ENCODE data around the gene SEPTIN5.

Gene SEPTIN5

DNA sequence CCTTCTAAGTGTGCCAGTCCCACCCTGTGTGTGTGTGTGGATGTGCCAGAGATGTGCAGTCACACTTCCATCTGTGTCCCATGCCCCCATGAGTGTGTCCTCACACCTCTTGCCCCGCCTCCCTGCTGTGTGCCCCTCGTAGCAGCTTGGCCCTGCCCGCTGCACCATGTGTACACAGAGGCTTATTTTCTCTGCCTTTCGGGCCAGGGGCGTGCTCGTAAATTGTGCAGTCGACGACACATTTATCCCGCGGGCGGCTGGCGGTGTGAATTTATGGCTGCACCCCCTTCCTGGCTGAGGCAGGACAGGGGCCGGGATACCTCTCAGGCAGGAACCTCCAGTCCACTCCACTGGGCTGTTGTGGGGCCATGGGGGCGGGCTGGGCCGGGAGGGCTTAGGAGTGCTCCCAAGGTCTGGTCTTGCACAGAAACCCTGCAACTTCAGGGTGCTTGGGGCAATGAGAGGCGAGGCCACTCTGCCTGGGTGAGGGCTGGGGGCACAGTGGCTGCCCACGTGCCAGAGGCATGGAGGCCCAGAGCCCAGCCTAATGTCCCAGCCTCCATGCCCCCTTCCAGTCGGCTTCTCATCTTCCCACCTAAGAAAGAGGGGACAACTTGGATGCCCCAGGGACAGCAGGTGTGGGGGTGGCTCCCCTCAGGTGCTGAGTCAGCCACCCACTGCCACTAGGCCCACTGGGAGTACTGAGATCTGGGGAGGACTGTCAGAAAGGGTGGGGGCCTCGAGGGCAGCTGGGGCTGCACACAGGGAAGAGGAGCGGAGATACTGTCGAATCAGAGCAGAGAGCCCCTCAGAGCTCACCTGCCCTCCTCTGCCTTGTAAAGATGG lies 21.6 kb downstream of the SEPTIN5 start:
- no peak for DNase-seq

DNA sequence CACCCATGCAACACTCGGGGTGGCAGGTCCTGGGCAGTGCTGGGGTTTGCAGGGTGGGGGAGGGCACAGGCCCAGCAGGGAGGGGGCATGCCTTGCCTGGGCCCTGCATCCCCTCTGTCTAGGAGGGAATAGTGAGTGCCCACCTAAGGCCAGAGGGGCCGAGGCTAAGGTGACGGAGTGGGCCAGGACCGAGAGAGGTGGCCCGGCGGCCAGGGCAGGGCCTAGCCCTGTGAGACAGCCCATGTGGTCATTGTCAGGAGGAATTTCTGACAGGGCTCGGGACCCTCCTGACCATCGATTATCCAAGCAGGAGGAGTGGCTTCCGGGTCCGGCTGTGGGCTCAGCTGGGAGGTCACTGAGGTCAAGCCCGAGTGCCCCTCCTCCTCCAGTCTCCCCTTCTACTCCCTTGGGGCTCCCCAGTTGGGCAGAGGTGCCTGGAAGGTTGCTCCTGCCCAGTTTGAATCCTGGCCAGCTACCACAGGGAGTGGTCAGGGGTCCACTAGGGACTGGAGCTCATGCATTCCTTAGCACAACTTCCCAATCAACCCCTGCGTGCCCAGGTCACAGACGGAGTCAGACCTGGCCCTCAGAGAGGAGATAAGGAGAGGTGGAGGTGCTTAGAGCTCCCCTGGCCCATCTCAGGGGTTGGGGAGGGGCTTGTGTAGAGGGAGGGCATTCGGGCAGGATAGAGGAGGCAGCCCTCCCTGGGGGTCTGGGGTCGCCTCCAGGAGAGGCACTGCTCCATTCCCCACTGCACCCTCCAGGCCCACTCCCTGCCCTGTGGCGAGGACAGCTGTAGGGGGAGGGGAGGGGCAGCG lies 23.8 kb downstream of the SEPTIN5 start:
- no peak for DNase-seq

DNA sequence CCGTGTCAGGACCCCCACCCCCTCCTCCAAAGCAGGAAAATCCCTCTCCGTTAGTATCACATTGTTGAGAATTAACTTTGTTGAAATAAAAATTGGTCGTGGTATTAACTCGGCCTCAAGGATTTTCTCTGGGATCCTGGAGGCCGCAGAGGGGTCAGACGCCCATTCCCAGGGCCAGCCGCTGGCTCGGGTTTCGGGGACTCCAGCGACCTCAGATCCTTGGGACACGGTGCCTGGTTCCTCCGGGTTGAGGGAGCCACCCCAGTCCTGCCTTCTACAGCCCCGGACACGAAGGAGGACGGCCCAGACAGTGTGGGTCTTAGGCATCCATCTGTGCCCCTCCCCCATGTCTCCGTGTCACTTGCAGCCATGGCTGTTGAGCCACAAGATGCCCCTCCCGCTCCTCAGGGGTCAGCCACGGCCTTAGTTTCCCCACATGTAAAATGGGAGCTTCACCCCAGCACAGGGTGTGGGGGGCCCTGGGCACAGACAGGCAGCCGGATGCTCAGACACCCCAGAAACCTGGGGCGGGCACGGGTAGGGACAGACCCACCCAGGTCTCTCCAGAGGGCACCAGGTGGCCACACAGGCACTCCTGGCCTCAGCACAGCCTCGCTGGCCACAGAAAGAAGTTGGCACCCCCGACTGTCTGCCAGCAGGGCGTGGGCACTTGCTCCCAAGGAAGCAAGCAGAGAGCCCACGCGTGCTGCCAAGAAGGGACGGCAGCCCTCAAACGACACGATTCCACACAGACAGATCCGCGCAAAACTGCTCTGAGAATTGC lies 24.6 kb downstream of the SEPTIN5 start:
- DNase-seq = no peak

DNA sequence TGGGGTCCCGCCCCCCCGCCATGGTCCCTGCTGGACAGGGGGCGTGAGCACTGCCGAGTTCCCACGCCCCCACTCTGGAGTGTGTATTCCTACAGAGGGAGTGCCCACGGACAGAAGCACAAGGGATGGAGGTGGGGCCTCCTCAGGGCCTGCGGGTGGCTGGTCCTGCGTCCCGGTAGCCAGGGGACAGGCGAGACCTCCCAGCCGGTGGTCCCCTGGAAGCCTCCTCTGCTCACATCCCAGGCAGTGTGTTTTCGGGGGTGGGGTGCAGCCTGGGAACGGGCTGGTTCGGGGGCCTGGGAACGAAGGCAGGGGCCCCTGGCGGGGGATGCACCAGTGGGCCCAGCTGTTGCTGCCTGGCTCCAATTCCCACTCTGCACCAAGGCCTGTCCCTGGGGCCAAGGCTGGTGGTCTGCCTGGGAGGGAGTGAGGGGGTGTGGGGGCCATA lies 25.2 kb downstream of the SEPTIN5 start:
- DNase-seq = no peak

DNA sequence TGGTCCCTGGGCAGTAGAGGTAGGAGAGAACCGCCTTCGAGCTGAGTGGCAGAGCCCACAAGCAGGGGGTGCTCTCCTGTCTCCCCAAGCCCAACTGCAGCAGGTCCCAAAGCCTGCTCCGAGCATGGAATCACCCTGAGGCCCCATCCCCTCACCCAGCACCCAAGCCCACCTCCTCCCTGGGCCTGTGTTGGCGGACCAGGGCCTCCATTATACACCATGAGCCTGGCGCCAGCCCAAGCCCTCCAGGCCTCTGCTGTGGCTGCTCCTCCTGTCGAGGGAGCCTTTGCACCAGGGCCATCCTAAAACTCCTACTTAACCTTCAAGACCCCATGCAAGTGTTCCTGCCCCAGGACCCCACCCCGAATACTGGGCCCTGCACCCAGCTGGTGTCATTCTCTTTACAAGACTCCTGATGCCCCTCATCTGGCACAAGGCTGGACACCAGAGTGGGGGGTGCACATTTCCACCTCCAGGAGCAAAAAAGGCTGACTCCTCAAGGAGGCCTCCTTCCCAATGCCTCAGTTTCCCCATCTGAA lies 25.7 kb downstream of the SEPTIN5 start:
- no peak for DNase-seq

DNA sequence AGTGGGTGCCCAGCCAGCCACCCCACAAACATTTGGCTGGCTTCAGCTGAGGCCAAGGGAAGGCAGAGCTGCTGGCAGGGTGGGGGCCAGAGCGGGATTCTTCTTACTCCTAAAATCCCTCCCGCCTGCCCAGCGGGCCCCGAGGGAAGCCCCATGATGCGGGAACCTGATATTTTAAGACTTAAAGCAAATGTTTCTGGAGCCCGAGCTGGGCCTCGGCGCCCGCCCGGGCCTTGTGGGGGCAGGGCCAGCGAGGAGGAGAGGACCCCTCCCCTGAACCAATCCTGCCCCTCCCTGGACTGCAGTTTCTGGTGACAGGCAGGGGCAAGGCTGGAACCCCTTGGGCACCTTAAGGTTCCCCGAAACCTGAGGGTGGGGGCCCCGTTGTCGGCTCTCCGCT lies 26.3 kb downstream of the SEPTIN5 start:
- no peak for DNase-seq

DNA sequence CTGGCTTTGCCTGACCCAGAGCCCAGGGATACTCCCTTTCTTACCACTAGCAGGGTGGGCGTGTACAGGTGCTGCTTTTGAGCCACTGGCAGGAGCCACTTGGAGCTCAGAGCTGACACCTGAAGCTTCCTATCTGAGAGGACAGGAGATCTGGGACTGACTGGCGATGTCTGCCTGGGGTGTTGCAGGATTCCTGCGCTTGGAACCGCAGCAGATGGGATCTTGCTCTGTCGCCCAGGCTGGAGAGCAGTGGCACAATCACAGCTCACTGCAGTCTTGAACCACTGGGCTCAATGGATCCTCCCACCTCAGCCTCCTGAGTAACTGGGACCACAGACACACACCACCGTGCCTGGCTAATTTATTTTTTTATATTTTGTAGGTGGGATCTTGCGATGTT lies 26.8 kb downstream of the SEPTIN5 start:
- DNase-seq = no peak

DNA sequence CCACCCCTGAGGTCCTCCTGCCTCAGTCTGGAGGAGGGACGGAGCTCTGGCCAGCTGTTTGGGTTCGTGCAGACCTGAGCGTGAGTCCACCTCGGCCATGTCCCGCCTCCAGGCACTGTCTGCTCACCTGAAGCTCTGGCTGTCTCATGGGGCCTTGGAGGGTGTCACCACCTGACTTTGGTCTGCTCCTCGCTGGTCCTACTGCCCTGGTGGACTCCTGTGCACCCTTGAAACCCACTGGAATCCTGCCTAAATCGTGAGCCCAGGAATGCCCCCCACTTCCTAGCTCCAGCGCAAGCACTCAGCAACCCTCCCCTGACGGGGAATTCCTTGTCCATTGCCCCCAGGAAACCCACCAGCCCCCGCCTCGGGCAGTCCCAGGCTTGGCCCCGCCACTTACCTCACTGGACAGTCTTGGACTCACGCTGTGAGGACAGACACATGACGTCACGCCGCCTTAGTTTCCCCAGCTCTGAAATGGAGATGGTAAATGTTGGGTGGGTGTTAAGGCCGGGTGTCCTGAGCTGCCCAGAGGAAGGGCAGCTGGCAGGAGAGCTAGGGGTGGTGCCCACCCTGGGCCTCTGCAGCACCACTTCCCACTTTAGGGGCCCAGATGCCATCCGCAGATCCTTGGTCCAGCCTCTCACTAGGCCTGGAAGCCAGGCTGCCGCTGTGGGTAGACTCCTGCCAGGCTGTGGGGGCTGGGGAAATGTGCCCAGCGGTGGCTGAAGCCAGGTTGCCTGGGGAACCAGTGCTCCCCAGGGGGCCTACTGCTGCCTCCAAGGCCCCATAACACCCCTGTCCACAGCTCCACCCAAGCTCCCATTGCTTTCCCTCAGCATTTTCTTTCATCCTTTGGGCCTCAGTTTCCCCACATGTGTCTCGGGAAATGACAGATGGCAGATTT lies 28.1 kb downstream of the SEPTIN5 start:
- no peak for DNase-seq

DNA sequence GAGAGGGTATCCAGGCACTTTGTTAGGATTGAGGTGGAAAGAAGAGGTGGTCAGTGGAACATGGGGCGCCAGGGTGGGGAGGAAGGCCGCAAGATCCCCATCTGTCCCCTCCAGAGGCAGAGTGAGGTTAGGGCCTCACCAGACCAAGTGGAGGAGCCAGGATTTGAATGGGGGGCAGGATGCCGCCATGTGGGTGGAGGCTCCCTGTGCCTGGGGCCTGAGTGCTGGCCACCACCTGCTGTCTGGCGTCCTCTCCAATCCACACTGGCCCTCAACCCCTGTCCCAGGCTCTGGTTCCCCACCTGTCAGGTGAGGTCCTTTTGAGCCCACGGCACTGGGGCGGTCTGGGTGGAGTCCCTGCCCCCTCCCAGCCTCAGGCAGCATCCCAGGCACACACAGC lies 28.8 kb downstream of the SEPTIN5 start:
- DNase-seq = no peak

DNA sequence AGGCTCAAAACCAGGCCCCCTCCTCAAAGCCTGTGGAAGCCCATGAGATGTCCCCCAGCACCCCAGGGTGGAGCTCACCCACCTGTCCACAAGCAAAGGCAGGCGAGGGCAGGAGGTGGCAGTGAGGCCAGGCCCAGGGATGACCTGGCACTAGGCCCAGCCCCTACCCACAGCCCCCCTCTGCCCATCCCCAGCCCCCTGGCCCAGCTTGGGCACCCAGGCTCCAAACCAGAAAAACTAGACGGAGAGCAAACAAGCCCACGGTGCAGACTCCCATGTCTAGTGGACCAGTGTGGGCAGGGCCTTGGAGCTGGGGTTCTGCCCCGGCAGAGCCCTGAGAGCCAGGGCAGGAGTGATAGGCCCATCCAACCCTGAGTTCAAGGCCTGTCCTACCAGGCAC lies 29.3 kb downstream of the SEPTIN5 start:
- DNase-seq = no peak

DNA sequence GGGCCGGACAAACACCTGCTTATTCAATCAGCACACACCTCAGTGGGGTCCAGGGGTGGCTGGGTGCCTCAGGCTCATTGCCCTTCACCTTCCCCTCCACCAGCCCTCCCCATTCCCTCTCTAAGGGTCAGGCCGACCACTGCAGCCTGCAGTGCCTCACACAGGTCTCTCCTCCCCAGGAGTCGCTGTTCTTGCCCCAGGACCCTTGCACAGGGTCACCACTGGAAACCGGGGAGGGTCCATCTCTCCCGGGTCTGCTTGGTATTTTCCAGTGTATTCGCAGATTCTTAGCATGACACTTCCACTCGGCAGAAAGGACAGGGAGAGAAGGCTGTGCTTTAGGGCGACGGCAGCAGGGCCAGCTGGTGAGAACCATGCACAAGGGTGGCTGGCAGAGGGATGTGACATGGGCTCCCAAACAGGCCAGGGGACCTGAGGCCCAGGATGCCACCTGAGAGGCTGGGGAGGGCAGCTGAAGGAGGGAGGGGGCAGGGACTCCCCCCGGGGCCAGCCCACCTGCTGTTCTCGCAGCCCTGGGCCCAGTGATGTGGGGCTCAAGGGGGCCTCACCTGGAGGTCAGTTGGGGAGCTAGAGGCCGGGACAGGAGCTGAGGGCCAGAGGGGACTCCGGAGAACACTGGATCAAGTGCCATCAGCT lies 30.2 kb downstream of the SEPTIN5 start:
- no peak for DNase-seq

DNA sequence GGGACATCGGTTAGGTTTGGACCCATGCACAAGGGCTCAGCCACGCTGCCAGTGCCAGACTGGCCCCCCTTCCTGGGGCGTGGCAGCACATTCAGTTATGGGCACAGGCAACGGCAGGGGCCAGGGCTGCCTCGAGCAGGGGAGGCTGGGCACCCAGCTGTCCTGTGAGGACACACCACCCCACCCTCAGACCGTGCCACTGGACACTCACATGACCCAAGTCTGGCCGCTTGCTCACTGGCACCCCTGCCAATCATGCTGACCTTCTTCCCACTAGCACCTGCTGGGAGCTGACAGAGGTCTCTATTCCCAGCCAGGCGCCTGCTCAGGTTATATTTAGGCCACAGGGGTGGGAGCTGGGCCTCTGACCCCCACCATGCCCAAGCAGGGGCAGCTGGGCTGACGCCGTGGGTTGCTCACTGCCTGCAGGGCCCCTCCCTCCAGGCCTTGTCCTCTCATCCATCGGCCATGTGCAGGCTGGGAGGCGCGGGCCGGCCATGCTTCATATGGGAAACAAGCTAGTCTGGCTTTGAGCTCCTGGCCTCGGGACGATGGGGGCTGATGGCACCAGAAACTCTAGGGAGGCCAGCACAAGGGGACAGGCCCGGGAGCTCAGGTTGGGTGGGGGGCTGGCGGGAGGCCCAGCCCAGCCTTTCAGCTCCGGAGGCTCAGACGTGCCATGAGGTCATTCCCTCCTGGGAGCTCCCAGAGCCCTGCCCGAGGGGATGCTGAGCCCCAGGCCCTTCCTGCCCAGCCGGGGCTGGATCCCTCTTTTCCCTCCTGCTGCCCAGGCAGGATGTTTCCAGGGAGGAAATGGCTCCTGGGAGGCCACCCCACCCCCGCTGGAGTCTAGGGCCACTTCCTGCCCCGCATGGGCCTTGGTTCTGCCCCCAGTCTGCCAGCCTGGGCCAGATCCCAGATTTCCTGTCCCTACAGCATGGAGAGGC lies 31.1 kb downstream of the SEPTIN5 start:
- no peak for DNase-seq

DNA sequence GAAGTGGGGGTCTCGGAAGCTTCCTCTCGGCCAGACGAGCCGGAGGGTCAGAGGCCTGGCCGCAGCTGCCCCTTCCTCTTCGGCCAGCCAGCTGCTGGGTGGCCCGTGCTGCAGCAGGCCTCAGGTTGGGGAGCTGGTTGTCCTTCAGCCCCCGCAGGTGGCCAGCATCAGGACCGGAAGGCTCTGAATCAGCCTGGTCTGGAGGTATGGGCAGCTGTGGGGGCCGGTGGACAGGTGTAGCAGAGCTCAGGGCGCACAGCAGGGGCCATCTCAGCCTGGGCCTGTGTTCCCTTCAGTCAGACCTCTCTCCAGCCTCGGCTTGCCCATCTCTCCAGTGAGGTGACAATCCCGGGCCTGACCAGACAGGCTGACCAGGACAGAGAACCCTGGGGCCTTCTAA lies 32.4 kb downstream of the SEPTIN5 start:
- DNase-seq = no peak

DNA sequence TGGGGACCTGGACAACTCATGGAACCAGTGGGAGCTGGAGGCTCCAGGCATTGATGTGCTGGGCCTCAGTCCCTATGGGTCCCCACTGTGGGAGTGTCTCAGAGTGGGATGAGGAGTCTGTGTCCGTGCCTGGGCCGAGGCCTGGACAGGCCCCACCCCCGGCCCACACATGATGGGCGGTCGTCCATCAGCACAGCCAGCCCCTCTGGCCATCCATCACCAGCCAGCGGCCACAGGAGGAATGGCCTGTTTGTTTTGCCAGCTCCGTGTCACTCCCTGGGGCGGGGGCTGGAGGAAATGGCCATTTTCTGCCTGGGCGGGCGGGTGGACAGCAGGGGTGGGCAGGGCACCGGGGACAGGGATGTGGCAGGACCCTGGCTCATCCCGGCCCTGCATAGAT lies 33.2 kb downstream of the SEPTIN5 start:
- DNase-seq = no peak

DNA sequence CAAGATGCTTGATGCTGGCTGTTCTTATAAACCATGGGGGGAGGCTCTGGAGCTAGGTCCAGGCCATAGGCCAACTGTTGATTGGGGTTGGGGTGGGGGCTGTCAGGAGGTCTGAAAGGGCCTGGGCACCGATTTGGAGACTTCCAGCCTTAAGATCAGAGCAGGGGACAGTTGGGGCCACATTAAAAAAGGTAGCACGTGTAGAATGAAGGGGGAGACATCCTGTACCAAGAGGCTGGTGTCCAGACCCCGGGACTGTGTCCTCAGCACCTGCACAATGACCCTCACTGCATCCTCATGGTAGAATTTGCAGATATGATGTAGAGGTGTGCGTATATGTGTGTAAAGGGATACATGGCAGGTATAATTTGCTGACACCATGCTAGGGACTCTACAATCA lies 33.8 kb downstream of the SEPTIN5 start:
- no peak for DNase-seq

DNA sequence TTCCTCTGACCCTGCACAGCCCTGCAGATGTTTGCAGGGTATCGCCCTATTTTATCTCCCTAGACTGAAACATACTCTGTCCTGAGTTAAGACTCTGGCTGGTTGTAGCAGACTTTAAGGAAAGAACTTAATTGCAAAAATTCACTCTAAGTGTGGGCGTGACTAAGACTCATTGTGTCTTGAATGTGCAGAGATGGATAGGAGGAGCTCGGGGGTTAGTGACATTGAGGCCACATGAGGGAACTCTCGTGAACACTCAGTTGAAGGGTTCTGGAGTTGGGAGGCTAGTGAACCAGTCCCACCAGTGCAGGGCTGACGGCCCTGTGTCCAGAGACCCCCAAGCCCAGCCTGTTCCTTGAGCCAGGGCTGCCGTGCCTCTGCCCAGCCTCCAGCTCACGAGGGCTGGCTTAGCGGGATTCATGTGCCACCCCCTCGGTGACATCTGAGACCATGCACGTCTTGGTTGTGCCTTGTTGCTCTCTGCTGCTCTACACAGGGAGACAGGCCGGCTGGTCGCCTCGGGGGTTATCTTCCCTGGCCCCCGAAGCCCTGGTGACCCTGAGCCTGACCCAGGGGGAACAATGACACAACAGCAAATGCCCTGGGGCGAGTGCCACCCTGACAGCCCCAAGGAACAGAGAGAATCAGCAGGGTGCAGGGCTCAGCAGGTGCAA lies 34.8 kb downstream of the SEPTIN5 start:
- no peak for DNase-seq

DNA sequence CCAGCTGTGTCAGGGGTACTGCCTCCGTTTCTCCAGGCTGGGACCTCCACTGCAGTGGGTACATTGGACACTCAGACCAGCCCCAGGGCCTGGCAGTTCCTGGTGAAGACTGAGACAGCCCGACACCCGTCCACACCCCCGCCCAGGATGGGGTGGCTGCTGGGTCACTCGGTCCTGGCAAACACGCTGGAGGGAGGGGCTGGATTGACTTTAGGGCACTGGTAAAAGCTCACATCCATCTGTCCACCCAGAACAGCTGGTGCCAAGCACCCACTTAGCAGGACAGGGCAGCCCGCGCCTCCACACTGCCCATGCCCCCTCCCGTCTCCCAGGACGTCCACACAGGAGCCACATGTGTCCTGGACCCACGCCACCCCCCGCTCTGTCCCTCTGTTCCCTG lies 35.6 kb downstream of the SEPTIN5 start:
- DNase-seq = no peak

DNA sequence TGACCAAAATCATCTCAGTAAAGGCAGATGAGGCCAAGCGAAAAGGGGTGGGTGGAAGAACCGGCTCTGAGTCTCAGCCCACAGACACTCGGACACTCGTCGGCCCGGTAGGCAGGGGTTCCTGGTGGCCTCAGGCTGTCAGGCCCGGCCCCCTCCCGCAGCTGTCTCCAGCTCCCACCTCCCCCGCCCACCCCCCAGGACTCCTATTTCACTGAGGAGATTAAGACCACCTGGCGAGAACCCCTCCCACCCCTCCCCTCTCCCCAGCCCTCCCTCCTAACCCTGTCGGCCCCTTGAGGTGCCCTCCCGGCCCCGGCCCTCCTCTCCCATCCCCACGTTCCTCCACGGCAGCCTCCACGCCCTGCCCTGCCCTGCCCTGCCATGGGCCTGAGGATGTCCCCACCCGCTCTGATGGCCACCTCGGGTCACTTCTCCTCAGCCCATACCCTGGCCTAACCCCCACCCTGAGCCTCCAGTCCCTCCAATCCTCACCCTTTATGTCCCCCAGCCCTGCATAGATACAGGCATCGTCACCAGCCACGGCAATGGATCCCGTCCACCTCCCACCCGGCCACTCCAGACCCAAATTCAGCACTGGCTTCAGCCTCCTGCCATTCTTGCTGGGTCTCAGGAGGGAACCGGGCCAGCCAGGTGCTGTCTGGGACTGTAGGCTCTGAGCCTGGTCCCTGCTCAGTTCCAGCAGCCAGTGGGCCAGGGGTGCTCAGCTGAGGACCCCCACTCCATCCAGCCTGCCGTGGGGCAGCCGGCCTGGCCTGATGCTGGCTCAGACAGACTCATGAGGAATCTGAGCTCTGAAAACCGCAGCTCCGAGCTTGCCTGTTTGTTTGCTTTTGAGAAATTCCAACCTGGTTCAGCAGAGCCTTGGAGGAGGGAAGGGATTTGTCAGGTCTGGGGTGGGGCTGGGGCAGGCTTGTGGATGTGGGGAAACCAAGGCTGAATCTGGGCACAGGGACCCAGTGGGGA lies 36.5 kb downstream of the SEPTIN5 start:
- no peak for DNase-seq
